BLaER1 treated with 17β-estradiol and CSF1 and Interleukin-3, amounts not matched to agents 10 nM and 100 nM (cell line): ENCODE measurements around the gene CRYBG1.
"Not testable (repeated sequence)": the region's sequence is repeated elsewhere in the genome, so short reads cannot be mapped to it uniquely, and the experiment has no call there.

Source experiments
- H3K27ac ChIP-seq, 11 experiments: shearing (Covaris generic); formaldehyde crosslinking; 2 replicates each; pipeline ENCODE4 v1.8.1; 2022
- H3K27me3 ChIP-seq, 11 experiments: shearing (Covaris generic); formaldehyde crosslinking; 2 replicates each; pipeline ENCODE4 v1.8.1; 2022
- H3K36me3 ChIP-seq, 11 experiments: shearing (Covaris generic); formaldehyde crosslinking; 2 replicates each; pipeline ENCODE4 v1.8.1; 2022
- H3K4me1 ChIP-seq, 10 experiments: shearing (Covaris generic); formaldehyde crosslinking; 2 replicates each; pipeline ENCODE4 v1.8.1; 2022
- H3K4me2 ChIP-seq, 11 experiments: shearing (Covaris generic); formaldehyde crosslinking; 2 replicates each; pipeline ENCODE4 v1.8.1; 2022
- H3K4me3 ChIP-seq, 10 experiments: shearing (Covaris generic); formaldehyde crosslinking; 2 replicates each; pipeline ENCODE4 v1.8.1; 2022
- H3K9ac ChIP-seq, 11 experiments: shearing (Covaris generic); formaldehyde crosslinking; 2 replicates each; pipeline ENCODE4 v1.8.1; 2022
- H3K9me3 ChIP-seq, 11 experiments: shearing (Covaris generic); formaldehyde crosslinking; replicated peaks in 1 of 11; 2 replicates each; pipeline ENCODE4 v1.8.1; 2022
- H4K20me1 ChIP-seq, 11 experiments: shearing (Covaris generic); formaldehyde crosslinking; 2 replicates each; pipeline ENCODE4 v1.8.1; 2022
- Cebpa-rat ChIP-seq, 11 experiments: shearing (Covaris generic); IDR thresholded peaks; 2 replicates each; pipeline ENCODE4 v1.8.1; 2022

The CRYBG1 gene

DNA sequence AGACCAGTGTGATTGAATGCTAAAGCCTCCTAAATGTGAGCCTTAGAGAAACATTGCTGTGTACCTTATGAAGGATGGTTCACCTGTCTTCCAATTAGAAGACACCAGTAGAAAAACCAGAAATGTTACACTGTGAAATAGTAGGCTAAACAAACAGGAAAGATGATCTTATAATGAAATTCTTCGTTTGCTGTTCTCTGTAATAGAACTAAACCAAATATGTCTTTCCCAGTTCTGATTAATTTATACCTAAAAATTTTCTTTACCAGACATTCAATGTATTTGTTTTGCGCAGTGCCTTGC, 154.0 kb downstream of the CRYBG1 start:
- Histone ChIP-seq H3K9ac (no peak overlapping the region), H3K9me3 (no peaks in the 10 kb centered on the region), H3K4me2 (no peak overlapping the region), H4K20me1 (peaks cover 0 to 40% (median 19%) of the 10 kb centered on the region in 11 experiments; a peak in 16 of 22 replicates), H3K4me3 (no peak overlapping the region), H3K27ac (no peak overlapping the region), H3K36me3 (no peaks in the 10 kb centered on the region), H3K4me1 (peaks cover 50 to 68% (median 57%) of the 10 kb centered on the region in 10 experiments), H3K27me3 (peaks cover 58 to 63% (median 60%) of the 10 kb centered on the region in 11 experiments)
- TF ChIP-seq Cebpa-rat (IDR thresholded peaks at IDR 0.05): no peak

DNA sequence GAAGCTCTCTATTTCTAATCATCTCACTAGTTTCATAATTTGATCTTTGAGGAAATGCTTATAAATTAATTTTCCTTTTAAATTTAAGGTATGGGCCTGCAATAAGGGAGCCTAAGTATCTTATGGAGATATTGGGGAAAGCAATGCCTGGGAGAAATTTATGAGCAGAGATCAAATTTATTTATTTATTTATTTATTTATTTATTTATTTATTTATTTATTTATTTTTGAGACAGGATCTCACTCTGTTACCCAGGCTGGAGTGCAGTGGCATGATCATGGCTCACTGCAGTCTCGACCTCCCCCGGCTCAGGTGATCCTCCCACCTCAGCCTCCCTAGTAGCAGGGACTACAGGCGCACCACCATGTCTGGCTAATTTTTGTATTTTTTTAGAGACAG, 155.1 kb downstream of the CRYBG1 start:
- H3K36me3 ChIP-seq, H3K27ac ChIP-seq, H3K9ac ChIP-seq, H3K4me3 ChIP-seq, H3K9me3 ChIP-seq, H3K4me2 ChIP-seq: not testable (repeated sequence)
- Histone ChIP-seq H4K20me1 (peaks cover 0 to 30% (median 16%) of the 10 kb centered on the region in 11 experiments; a peak in 16 of 22 replicates), H3K4me1 (peaks cover 50 to 68% (median 57%) of the 10 kb centered on the region in 10 experiments), H3K27me3 (peaks cover 48 to 52% (median 49%) of the 10 kb centered on the region in 11 experiments)

DNA sequence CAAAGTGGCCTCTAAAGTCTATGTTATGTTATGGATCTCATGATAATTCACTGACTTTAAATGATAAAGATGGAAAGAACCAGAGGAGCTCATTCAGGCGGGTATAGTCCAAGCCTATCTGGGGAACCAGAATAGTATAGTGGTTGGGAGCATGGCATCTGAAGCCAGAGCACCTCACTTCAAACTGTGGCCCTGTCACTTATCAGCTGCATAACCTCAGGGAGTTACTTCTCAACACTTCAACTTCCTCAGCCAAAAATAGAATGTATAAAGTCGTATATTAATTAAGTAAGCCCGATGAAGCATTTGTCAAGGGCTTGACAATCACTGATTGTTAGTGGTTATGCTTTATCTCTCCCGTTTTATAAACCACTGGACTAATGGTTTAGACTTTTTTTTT, 156.1 kb downstream of the CRYBG1 start:
- Histone ChIP-seq H3K36me3 (no peaks in the 10 kb centered on the region), H3K4me1 (peaks cover 50 to 68% (median 60%) of the 10 kb centered on the region in 10 experiments), H3K4me2 (peak overlapping the region; percentile 12 to 61 (median 50)), H4K20me1 (peaks cover 0 to 21% (median 6%) of the 10 kb centered on the region in 11 experiments; a peak in 15 of 22 replicates), H3K27ac (no peak overlapping the region), H3K9ac (no peak overlapping the region), H3K9me3 (no peaks in the 10 kb centered on the region), H3K4me3 (no peak overlapping the region), H3K27me3 (peaks cover 38 to 42% (median 39%) of the 10 kb centered on the region in 11 experiments)
- no peak for TF ChIP-seq Cebpa-rat (IDR thresholded peaks at IDR 0.05)

DNA sequence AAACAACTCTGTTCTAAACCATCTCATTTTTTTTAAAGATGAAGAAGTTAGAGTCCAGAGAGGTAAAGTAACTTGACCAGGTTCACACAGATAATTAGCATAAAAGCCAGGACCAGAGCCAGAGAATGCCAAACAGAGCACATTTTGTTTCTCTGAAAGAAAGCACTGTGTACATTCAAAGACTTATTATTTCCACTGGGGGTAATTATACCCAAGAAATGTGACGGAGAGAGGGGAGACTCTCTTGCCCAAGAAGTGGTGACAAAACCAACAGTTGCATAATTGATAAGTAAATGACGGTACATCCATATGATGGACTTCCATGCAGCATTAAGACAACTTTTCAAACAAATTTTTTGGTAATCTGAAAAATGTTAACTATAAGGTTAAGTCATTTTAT, 157.2 kb downstream of the CRYBG1 start:
- Histone ChIP-seq H4K20me1 (peaks cover 0 to 13% (median 0%) of the 10 kb centered on the region in 11 experiments; a peak in 6 of 22 replicates), H3K27me3 (peaks cover 27 to 31% (median 28%) of the 10 kb centered on the region in 11 experiments), H3K27ac (no peak overlapping the region), H3K9ac (no peak overlapping the region), H3K4me3 (no peak overlapping the region), H3K9me3 (no peaks in the 10 kb centered on the region), H3K4me2 (peak overlapping the region in 1 of 11 experiments; percentile 20; a peak in 1 of 22 replicates), H3K4me1 (peaks cover 49 to 69% (median 56%) of the 10 kb centered on the region in 10 experiments), H3K36me3 (no peaks in the 10 kb centered on the region)
- no peak for TF ChIP-seq Cebpa-rat (IDR thresholded peaks at IDR 0.05)

DNA sequence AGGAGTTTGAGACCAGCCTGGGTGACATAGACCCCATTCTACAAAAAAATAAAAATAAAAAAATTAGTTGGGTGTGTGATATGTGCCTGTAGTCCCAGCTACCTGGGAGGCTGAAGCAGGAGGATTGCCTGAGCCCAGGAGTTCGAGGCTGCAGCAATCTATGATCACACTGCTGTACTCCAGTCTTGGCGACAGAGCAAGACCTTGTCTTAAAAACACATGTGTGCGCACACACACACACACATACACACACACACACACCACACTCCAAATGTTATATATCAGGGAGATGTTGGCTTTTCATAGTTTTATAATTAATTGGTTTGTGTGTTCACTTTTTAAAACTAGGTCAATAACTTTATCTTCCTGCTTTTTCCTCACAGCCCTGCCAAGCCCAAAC, 158.2 kb downstream of the CRYBG1 start:
- Histone ChIP-seq H3K4me1 (peaks cover 46 to 71% (median 52%) of the 10 kb centered on the region in 10 experiments), H3K36me3 (no peaks in the 10 kb centered on the region), H3K4me2 (peak overlapping the region; percentile 77 to 94 (median 89)), H3K4me3 (peak overlapping the region in 3 of 10 experiments; percentile 23 to 54 (median 44); a peak in 5 of 20 replicates), H3K9ac (peak overlapping the region in 9 of 11 experiments; percentile 43 to 76 (median 67); a peak in 12 of 22 replicates), H4K20me1 (peaks cover 0 to 3% (median 0%) of the 10 kb centered on the region in 11 experiments; a peak in 2 of 22 replicates), H3K27me3 (peaks cover 16 to 21% (median 18%) of the 10 kb centered on the region in 11 experiments), H3K27ac (peak overlapping the region in 10 of 11 experiments; percentile 74 to 87 (median 80); a peak in 19 of 22 replicates), H3K9me3 (no peaks in the 10 kb centered on the region)
- no peak for TF ChIP-seq Cebpa-rat (IDR thresholded peaks at IDR 0.05)

DNA sequence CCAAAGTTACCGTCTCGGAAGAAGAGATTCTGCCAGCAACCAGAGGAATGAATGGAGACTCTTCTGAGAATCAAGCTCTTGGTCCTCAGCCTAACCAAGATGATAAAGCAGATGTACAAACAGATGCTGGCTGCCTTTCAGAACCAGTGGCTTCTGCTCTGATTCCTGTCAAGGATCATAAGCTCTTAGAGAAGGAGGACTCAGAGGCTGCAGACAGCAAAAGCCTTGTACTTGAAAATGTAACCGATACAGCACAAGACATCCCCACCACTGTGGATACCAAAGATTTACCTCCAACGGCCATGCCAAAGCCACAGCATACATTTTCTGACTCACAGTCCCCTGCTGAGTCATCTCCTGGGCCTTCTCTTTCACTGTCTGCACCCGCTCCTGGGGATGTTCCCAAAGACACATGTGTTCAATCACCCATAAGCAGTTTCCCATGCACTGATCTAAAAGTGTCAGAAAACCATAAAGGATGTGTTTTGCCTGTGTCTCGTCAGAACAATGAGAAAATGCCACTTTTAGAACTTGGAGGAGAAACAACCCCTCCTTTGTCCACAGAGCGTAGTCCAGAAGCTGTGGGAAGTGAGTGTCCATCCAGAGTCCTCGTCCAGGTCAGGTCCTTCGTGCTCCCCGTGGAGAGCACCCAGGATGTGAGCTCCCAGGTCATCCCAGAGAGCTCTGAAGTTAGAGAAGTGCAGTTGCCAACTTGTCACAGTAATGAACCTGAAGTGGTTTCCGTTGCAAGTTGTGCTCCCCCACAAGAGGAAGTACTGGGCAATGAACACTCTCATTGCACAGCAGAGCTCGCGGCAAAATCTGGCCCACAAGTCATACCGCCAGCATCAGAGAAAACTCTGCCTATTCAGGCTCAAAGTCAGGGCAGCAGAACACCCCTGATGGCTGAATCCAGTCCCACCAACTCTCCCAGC, 159.2 kb downstream of the CRYBG1 start:
- H3K27ac ChIP-seq: peak overlapping the region; percentile 33 to 87 (median 79); a peak in 21 of 22 replicates
- H3K4me1 ChIP-seq: peaks cover 50 to 81% (median 60%) of the 10 kb centered on the region in 10 experiments
- H3K4me2 ChIP-seq: peak overlapping the region; percentile 77 to 94 (median 89)
- peaks cover 6 to 11% (median 8%) of the 10 kb centered on the region in 11 experiments; a peak in 21 of 22 replicates for H3K27me3 ChIP-seq
- H3K9me3 ChIP-seq: no peaks in the 10 kb centered on the region
- H3K9ac ChIP-seq: peak overlapping the region; percentile 43 to 76 (median 67); a peak in 21 of 22 replicates
- TF ChIP-seq Cebpa-rat (IDR thresholded peaks at IDR 0.05): peak in 6 of 11 experiments; percentile 30 to 91 (median 43); a peak in 7 of 22 replicates
- peak overlapping the region in 9 of 10 experiments; percentile 3 to 54 (median 23); a peak in 13 of 20 replicates for H3K4me3 ChIP-seq
- no peaks in the 10 kb centered on the region for H4K20me1 ChIP-seq
- no peaks in the 10 kb centered on the region for H3K36me3 ChIP-seq

DNA sequence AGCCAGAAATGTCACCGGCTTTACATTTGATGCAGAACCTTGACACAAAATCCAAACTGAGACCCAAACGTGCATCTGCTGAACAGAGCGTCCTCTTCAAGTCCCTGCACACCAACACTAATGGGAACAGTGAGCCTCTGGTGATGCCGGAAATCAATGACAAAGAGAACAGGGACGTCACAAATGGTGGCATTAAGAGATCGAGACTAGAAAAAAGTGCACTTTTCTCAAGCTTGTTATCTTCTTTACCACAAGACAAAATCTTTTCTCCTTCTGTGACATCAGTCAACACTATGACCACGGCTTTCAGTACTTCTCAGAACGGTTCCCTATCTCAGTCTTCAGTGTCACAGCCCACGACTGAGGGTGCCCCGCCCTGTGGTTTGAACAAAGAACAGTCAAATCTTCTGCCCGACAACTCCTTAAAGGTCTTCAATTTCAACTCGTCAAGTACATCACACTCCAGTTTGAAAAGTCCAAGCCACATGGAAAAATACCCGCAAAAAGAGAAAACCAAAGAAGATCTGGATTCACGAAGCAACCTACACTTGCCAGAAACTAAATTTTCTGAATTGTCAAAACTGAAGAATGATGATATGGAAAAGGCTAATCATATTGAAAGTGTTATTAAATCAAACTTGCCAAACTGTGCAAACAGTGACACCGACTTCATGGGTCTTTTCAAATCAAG, 160.3 kb downstream of the CRYBG1 start:
- Histone ChIP-seq H3K4me1 (peaks cover 62 to 92% (median 71%) of the 10 kb centered on the region in 10 experiments), H3K4me2 (peak overlapping the region; percentile 77 to 94 (median 89)), H3K27me3 (no peaks in the 10 kb centered on the region; a peak in 2 of 22 replicates), H4K20me1 (no peaks in the 10 kb centered on the region), H3K27ac (peak overlapping the region; percentile 22 to 87 (median 79); a peak in 21 of 22 replicates), H3K9me3 (no peaks in the 10 kb centered on the region), H3K9ac (peak overlapping the region in 9 of 11 experiments; percentile 37 to 76 (median 67); a peak in 13 of 22 replicates), H3K36me3 (no peaks in the 10 kb centered on the region), H3K4me3 (peak overlapping the region in 7 of 10 experiments; percentile 3 to 54 (median 24); a peak in 10 of 20 replicates)
- TF ChIP-seq Cebpa-rat (IDR thresholded peaks at IDR 0.05): no peak

DNA sequence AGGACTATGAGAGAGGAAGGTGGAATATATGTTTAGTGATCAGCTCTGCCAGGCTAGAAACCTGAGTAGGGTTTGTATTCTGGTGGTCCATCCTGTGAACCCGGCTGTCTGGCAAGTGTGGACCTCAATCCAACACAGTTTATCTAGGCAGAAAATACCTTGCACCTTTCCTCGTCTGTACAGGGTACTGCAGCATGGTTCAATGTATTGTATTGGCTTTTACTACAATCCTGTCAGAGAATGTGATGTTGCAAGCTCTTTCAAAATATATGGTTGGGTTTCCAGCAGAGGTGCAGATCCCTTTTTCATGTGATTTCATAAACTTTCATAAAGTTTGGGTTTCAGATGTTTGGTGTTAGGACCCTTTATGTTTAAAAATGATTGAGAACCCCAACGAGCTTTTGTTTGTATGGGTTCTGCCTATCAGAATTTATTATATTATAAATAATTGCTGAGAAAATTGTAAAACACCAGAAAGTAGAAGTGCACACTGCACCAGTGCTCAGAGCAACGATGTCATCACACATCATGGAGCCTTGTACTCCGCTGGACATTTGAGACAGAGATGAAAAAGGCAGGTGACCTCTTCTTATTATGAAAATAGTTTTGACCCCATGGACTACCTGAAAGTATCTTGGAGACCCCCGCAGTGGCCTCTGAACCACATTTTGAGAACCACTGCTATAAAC, 162.2 kb downstream of the CRYBG1 start:
- Histone ChIP-seq H3K27me3 (no peaks in the 10 kb centered on the region; a peak in 1 of 22 replicates), H3K36me3 (no peaks in the 10 kb centered on the region), H3K4me2 (peak overlapping the region in 6 of 11 experiments; percentile 11 to 94 (median 90); a peak in 8 of 22 replicates), H3K4me3 (peak overlapping the region in 2 of 10 experiments; percentile 18 to 25; a peak in 3 of 20 replicates), H3K27ac (no peak overlapping the region), H3K9ac (peak overlapping the region in 1 of 11 experiments; percentile 28; a peak in 1 of 22 replicates), H3K4me1 (peaks cover 58 to 96% (median 70%) of the 10 kb centered on the region in 10 experiments), H4K20me1 (no peaks in the 10 kb centered on the region), H3K9me3 (no peaks in the 10 kb centered on the region)
- no peak for TF ChIP-seq Cebpa-rat (IDR thresholded peaks at IDR 0.05)
